GM20000 (cell line): ENCODE measurements around the gene ATP5MC3.

ENCODE experiments used
- DNase-seq: peaks from one replicate; pipeline ENCODE4 v3.0.0; 2012; ENCODE audit warnings: low spot score
- CTCF ChIP-seq: IDR thresholded peaks from 2 replicates; pipeline ENCODE4 v1.5.1; 2012; ENCODE audit warnings: mild to moderate bottlenecking, control low read depth; ENCODE audit errors: extremely low read depth, missing control alignments

Gene ATP5MC3

GRCh38 chr2:175152242-175152641 is 29.3 kb downstream of the ATP5MC3 start:
- DNase-seq = no peak
- no peak for TF ChIP-seq CTCF

- DNase-seq = no peak
- no peak for TF ChIP-seq CTCF
These were observed 29.7 kb downstream of the ATP5MC3 start for GRCh38 chr2:175151791-175152190.

- DNase-seq = no peak
- no peak for TF ChIP-seq CTCF
These were observed 34.3 kb downstream of the ATP5MC3 start for GRCh38 chr2:175147186-175147585.

GRCh38 chr2:175143678-175144077 is 37.8 kb downstream of the ATP5MC3 start:
- no peak for DNase-seq
- TF ChIP-seq CTCF = no peak

- no peak for DNase-seq
- TF ChIP-seq CTCF = no peak
These were observed 38.3 kb downstream of the ATP5MC3 start for GRCh38 chr2:175143191-175143590.

- DNase-seq = no peak
- TF ChIP-seq CTCF = no peak
These were observed 41.2 kb downstream of the ATP5MC3 start for GRCh38 chr2:175140332-175140731.

- DNase-seq = no peak
These were observed 43.7 kb downstream of the ATP5MC3 start for GRCh38 chr2:175137793-175138192.

More at GRCh38 chr2:175137793-175138192, 43.7 kb downstream of the ATP5MC3 start:
- TF ChIP-seq CTCF = no peak
